ENCODE measurements around the gene SMIM12.

The SMIM12 gene

DNA sequence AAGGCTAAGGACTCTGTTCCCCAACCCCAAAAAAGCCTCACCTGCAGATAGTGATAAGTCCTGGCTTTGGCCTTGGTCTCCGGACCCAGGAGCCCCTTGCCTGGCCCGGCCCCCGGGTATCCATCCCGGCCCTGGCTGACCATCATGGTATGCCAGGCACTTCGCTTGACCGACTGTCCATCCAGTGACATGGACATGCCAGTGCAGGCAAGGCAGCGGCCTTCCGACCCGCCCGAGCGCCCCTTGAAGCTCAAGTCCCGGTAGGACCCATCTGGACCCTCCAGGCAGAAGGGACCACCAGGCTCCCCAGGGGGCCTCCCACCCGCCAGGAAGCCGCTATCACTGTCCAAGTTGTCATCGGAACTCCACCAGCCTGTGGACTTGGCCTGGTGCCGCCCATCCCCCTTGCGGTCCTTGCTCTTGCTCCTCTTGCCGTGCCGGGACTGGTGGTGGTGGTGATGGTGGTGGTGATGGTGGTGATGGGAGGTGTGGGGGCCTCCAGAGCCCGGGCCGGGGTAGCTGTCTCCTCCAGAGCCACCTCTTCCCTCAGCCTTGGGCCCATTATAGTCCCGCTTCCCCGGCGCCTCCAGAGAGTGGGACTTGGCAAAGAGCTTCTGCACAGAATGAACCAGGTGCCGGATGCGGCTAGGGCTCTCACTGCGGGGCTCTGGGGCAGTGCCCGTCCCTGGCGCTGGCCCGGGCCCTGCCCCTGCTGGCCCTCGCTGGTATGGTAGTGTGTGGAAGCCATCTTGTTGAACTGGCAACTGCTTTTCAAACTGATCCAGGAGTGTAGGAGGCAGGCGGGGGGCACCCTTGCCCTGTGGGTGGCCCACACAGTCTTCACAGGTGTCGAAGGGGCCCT lies 44.9 kb upstream of the SMIM12 start:
- TF ChIP-seq, protein P1, sequence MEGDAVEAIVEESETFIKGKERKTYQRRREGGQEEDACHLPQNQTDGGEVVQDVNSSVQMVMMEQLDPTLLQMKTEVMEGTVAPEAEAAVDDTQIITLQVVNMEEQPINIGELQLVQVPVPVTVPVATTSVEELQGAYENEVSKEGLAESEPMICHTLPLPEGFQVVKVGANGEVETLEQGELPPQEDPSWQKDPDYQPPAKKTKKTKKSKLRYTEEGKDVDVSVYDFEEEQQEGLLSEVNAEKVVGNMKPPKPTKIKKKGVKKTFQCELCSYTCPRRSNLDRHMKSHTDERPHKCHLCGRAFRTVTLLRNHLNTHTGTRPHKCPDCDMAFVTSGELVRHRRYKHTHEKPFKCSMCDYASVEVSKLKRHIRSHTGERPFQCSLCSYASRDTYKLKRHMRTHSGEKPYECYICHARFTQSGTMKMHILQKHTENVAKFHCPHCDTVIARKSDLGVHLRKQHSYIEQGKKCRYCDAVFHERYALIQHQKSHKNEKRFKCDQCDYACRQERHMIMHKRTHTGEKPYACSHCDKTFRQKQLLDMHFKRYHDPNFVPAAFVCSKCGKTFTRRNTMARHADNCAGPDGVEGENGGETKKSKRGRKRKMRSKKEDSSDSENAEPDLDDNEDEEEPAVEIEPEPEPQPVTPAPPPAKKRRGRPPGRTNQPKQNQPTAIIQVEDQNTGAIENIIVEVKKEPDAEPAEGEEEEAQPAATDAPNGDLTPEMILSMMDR (IDR thresholded peaks at IDR 0.05; ENCODE audit: low read depth, low read length): no peak
- DNase-seq (ENCODE audit: extremely low read depth, low read depth): no peak

GRCh38 chr1:34901919-34902318 lies 42.4 kb upstream of the SMIM12 start:
- no peak for DNase-seq (ENCODE audit: extremely low read depth, low read depth)
- TF ChIP-seq, protein P1 (IDR thresholded peaks at IDR 0.05; ENCODE audit: low read depth, low read length): no peak

- no peak for DNase-seq (ENCODE audit: extremely low read depth, low read depth)
- TF ChIP-seq, protein P1 (IDR thresholded peaks at IDR 0.05; ENCODE audit: low read depth, low read length): no peak
These were observed 41.4 kb upstream of the SMIM12 start for GRCh38 chr1:34900775-34901502.

DNA sequence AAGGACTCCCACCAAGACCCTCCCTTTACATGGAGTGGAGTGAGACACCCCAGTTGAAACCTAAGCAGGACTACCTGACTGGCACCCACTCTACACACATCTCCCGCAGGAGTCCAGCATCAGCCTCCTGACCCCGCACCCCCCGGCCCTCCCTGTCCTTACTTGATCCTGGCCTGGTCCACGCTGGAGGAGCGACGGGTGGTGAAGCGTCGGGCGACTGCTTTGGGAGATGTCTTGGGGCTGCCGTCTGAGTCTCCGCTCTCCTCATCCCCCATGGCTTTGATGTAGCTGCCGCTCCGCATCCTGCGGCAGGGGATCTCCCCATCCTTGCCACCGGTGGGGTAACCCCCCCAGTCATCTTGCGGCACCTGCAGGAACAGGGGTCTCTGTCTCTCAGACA lies 40.4 kb upstream of the SMIM12 start:
- no peak for DNase-seq (ENCODE audit: extremely low read depth, low read depth)
- TF ChIP-seq, protein P1 (IDR thresholded peaks at IDR 0.05; ENCODE audit: low read depth, low read length): no peak

GRCh38 chr1:34899471-34899870 lies 39.9 kb upstream of the SMIM12 start:
- DNase-seq (ENCODE audit: extremely low read depth, low read depth): no peak
- TF ChIP-seq, protein P1 (IDR thresholded peaks at IDR 0.05; ENCODE audit: low read depth, low read length): no peak

GRCh38 chr1:34898330-34898761 lies 38.8 kb upstream of the SMIM12 start:
- TF ChIP-seq, protein P1 (IDR thresholded peaks at IDR 0.05; ENCODE audit: low read depth, low read length): no peak
- no peak for DNase-seq (ENCODE audit: extremely low read depth, low read depth)

DNA sequence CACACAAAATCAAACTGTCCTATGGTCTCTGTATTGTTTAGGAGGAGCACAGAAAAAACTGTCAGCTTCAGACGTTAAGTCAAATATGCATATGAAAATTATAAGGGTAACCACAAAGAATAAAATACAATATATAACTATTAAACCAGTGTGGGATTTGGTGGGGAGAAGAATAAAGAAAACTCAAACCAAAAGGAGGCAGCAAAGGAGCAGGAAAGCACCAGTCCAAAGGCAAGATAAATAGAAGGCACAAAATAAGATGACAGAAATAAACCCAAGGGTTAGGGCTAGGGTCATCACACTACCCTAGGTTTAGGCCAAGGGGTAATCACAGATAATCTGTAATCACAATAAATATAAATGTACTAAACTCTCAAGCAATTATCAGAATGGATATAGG lies 37.1 kb upstream of the SMIM12 start:
- TF ChIP-seq, protein P1 (IDR thresholded peaks at IDR 0.05; ENCODE audit: low read depth, low read length): peak; percentile 20
- no peak for DNase-seq (ENCODE audit: extremely low read depth, low read depth)
